NB4 (cell line): Measurements from ENCODE around the gene PCSK6.
"Not testable (repeated sequence)": the region's sequence is repeated elsewhere in the genome, so short reads cannot be mapped to it uniquely, and the experiment has no call there.

ENCODE experiments used
- CTCF ChIP-seq: IDR thresholded peaks from one replicate; pipeline ENCODE4 v1.5.1; 2012; ENCODE audit warnings: low read depth, low read length
- MAX ChIP-seq: IDR thresholded peaks from 2 replicates; pipeline ENCODE4 v1.6.1; 2011; ENCODE audit warnings: low read depth, low read length

- not testable (repeated sequence) for TF ChIP-seq MAX, CTCF
These were observed 114.5 kb downstream of the PCSK6 start for GRCh38 chr15:101375006-101375405.
